Stimulated activated CD8-positive, alpha-beta memory T cell treated with anti-CD3 and anti-CD28 coated beads, Interleukin-7, amount 100 ng/mL, for 4 hours (primary cell): Measurements from ENCODE around the gene SH2D2A.

ENCODE experiments used
- DNase-seq, 2 donors: peaks; one replicate each; pipeline ENCODE4 v3.0.0-alpha.2; 2020; ENCODE audit warnings: low read depth in 2 of 2

The SH2D2A gene

GRCh38 chr1:156803086-156803851 lies 13.4 kb downstream of the SH2D2A start:
- no peak for DNase-seq

GRCh38 chr1:156802421-156802935 lies 14.2 kb downstream of the SH2D2A start:
- no peak for DNase-seq

DNA sequence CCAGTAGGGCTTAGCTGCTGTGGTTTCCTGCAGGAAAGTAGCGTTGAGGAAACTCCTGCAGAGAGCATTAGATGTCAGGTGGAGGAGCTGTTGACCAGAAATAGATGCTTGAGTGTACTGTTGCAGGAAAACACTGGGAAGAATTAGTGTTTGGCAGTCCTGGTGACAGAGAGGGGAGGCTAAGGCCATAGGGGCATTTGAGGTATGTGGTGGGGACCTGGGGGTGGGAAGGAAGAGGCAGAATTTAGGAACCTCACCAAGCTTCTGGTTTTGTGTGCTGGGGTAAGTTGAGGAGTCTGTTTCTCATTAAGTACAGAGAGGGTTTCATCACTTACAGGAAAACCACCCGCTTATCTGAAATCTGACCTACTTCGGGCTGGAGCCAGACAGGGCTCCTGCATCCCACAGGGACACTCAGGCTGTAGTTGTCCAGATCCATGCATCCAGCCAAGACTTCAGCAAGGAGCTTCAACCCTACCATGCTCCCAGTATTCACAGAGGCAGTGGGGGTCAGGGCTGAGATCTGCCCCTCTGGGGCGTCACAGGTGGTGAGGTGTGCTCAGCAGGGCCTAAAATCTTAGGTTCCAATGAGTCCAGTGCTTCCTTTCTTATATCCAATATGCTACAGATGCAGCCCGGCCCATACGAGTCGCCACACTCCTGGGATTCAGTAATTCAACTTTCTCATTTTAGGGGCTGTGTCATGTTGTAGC lies 15.1 kb downstream of the SH2D2A start:
- no peak for DNase-seq

DNA sequence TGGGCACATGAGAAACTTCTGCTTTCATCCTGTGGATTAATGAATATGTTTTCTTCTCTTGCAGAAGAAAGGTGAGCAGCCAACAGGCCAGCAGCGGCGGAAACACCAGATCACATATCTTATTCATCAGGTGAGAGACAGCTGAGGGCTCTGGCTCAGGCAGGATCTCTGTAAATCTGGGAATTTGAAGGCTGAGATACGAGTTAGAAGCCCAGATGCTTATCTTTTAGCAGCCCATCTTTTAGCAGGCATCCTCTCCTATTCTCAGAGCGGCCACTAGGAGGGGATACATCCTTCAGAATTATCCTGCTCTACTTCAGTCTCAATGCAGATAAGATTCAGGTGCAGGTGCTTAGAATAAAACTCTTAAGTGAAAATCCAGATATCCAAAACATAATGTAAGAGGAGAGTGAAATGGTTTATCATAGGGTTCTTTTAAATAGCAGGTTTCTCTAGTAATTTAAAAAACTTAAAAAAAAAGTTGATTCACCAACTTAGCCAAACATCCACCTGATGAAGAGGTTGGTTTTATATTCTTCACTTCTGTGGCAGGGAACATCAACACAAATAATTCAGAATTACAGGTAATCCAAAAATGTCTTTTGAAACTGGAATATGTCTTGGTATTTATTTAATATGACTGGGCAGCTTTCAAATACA lies 19.3 kb downstream of the SH2D2A start:
- peak in 1 of 2 donors; percentile 45 for DNase-seq

DNA sequence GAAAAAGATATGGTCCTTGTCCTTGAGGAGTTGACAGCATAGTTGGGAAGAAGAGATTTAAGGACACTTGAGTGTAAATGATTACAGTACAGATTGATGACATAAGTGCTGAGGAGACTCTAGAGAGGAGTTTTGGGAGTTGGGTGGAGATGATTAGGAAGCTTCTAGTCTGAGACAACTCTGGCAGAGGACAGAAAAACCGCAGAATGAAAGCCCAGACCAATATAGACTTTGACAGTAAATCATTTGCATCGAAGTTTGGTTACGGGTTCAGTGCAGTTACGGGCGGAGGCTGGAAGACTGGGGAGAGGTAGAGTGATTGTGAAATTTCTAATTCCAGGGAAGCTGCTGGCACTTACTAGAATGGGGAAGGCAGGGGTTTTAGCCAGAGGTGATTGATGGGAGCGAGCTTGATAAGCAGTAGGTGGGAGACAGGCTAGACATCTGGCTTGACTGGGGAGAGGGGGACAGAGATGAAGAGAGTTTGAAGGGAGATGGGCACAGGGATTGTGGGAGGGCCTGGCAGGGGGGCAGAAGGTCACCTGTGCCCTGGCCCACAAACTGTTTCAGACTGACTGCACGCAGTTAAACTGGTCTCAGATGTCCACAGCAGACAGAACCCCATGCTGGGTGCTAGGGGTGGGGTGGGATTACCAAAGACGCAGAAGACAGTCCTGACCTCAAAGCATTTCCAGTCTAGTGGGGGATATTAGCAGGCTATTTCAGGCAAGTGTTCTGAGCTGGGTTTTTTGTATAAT lies 20.1 kb downstream of the SH2D2A start:
- DNase-seq, result no peak

DNA sequence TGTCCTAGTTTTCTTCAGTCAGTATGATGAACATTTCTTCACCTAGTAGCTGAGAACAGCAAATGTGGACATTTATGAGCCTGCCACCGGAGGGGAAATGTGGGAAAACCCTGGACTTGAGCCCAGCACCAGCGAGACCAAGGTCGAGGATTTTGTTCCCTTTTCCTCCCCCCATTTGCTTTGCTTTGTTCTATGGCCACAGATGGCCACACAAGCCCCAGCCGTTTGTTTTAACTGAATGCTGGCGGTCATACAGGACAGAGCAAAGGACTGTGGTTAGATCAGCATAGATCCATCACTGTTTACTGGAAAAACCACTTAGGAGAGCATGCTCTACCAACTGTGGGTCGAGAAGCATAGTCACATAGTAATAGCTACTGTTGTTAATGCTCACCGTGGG lies 20.9 kb downstream of the SH2D2A start:
- no peak for DNase-seq

DNA sequence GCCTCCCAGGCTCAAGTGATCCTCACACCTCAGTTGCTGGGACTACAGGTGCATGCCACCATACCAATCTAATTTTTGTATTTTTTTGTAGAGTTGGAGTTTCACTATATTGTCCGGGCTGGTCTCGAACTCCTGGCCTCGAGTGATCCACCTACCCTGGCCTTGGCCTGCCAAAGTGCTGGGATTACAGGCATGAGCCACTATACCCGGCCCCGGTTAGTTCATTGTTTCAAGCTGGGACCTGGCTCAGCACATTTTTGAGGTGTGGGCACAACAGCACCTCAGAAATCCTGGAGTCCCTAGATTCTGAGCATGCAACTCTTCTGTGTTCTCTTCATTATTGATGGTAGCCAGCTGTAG lies 21.3 kb downstream of the SH2D2A start:
- no peak for DNase-seq

DNA sequence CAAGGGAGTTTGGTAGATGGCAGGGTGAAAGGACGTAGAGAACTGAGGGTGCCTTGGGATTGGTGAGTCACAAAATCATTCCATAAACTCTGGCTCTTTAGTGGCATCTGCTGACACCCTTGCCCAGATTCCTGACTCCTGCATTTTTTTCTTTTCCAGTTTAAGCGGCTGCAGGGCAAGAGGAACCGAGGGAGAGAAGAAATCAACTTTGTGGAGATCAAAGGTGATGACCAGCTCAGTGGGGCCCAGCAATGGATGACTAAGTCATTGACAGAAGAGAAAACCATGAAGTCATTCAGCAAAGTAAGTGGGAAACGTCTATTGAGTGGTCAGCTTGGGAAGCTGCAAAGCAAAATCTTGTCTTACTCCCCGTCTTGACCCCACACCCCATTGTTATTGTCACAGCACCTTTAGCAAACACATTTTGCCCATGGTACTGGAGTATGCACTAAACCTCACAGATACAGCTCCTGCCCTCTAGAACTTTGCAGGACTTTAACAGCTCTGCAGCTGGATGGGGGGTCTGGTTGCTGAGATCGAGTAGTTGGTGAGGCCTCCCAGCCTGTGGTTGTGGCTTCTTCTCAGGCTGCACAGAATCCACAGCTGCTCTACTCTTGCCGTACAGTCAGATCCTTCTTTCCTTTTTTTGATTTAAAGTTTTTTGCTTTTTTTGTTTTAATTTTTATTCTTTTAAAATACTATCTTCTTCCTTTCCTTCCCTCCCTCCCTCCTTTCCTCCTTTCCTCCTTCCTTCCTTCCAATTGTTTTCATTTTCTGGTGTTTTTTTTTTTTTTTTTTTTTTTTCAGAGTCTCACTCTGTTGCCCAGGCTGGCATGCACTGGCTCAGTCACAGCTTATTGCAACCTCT lies 21.9 kb downstream of the SH2D2A start:
- no peak for DNase-seq

GRCh38 chr1:156789621-156790318 lies 26.9 kb downstream of the SH2D2A start:
- DNase-seq, result no peak

- no peak for DNase-seq
Observed at GRCh38 chr1:156788136-156788535, 28.5 kb downstream of the SH2D2A start.

DNA sequence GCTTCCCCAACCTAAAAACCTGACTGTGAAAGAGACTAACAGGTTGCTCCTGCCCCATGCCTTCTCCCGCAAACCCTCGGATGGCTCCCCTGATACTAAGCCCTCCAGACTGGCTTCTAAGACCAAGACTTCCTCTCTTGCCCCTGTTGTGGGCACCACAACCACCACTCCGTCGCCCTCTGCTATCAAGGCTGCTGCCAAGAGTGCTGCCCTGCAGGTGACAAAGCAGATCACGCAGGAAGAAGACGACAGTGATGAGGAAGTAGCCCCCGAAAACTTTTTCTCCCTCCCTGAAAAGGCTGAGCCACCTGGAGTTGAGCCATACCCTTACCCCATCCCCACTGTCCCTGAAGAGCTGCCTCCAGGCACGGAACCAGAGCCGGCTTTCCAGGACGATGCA lies 30.0 kb downstream of the SH2D2A start:
- no peak for DNase-seq

GRCh38 chr1:156785458-156785857 lies 31.2 kb downstream of the SH2D2A start:
- DNase-seq, result no peak

- DNase-seq, result no peak
Observed at GRCh38 chr1:156781585-156782186, 35.0 kb downstream of the SH2D2A start.

DNA sequence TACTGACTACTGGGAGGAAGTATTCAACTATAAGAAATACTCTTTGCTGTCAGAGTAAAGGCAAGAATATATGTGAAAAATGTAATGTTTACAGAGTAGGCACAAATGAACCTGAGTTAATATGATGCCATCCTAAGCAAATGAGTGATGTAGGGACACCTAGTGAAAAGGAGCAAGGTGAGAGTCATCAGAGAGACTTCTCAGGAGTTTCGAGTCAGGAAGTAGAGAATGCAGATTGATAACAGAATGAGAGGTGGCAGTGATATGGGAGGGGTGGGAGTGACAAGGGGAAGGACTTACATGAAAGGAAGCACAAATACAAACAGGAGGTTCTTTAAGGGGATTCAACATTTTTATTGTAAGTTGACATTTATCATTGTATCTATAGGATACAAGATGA lies 39.1 kb downstream of the SH2D2A start:
- DNase-seq, result no peak

GRCh38 chr1:156776942-156777341 lies 39.7 kb downstream of the SH2D2A start:
- DNase-seq, result no peak

GRCh38 chr1:156775799-156776198 lies 40.8 kb downstream of the SH2D2A start:
- DNase-seq, result no peak

DNA sequence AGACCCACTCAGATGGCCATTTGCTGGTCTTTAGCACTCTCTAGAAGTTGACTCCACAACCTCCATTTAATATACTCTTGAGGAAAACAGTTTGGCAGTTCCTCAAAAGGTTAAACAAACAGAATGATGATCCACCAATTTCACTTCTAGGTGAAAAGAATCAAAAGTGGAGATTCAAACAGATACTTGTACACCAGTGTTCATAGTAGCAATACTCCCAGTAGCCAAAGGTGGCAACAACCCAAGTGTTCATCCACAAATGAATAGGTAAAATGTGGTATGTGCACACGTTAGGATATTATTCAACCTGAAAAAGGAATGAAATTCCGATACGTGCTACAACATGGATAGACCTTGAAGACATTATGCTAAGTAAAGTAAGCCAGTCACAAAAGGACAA lies 43.0 kb downstream of the SH2D2A start:
- DNase-seq, result no peak

- DNase-seq, result no peak
Observed at GRCh38 chr1:156772728-156773497, 43.7 kb downstream of the SH2D2A start.

DNA sequence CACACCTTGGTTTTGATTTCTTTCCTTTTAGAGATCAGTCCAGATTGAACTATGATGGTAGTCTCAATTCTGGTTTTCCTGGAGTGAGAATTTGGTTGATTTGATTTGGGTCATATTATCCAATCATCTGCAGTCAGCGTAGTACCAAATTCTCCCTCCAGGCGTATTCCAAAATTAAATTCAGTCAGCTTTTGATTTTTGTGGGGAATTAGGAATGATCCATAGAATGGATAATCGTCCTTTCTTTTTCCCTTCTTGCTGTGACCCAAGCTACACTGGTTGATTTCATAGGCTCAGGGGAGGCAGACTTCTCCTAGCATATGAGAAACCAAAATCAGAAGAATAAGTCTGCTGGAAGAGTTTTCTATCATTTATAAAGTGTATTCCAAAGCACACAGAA lies 44.4 kb downstream of the SH2D2A start:
- no peak for DNase-seq
